ENCODE measurements around the gene TMEM25. TPM values are rescaled to one million over a fixed set of nuclear protein-coding genes. Genes with fewer than 3 reads are reported as not detected.

TMEM25 gene
- total RNA-seq, 1 experiment from 2014 or later, result 12.3 TPM

DNA sequence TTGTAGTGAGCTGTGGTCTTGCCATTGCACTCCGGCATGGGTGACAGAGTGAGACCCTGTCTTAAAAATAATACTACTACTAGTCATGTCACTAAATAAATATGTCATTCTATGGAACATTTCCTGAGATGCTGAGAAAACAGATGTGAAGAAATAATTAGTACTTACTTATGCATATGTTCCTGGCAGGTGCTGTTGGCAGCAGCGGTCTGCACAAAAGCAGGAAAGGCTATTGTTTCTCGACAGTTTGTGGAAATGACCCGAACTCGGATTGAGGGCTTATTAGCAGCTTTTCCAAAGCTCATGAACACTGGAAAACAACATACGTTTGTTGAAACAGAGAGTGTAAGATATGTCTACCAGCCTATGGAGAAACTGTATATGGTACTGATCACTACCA lies 50.1 kb downstream of the TMEM25 start:
- no peak for DNase-seq (ENCODE audit: low read depth)

Other genes with a start within 250 kb of the TMEM25 start
- 0.42 TPM in 1 of 2 replicates, not detected in the other for gene CD3E, start 226.5 kb upstream of the TMEM25 start, total RNA-seq (2014; rRNA removed; shearing (Covaris generic))
- gene CD3D, start 188.5 kb upstream of the TMEM25 start, total RNA-seq (2014; rRNA removed; shearing (Covaris generic)), result 1.0 and 4.0 TPM in 2 replicates
- not detected in 2 replicates for gene CD3G, start 186.8 kb upstream of the TMEM25 start, total RNA-seq (2014; rRNA removed; shearing (Covaris generic))
- gene UBE4A, start 171.6 kb upstream of the TMEM25 start, total RNA-seq (2014; rRNA removed; shearing (Covaris generic)), result 37.9 and 45.8 TPM in 2 replicates
- 139 and 211 TPM in 2 replicates for gene ATP5MG, start 129.6 kb upstream of the TMEM25 start, total RNA-seq (2014; rRNA removed; shearing (Covaris generic))
- 24.2 and 24.6 TPM in 2 replicates for gene KMT2A, start 94.7 kb upstream of the TMEM25 start, total RNA-seq (2014; rRNA removed; shearing (Covaris generic))
- 0.85 and 1.1 TPM in 2 replicates for gene TTC36, start 3.7 kb upstream of the TMEM25 start, total RNA-seq (2014; rRNA removed; shearing (Covaris generic))
- 35.6 and 38.5 TPM in 2 replicates for gene IFT46, start 34.7 kb downstream of the TMEM25 start, total RNA-seq (2014; rRNA removed; shearing (Covaris generic))
- gene ARCN1, start 41.2 kb downstream of the TMEM25 start, total RNA-seq (2014; rRNA removed; shearing (Covaris generic)), result 85.4 and 116 TPM in 2 replicates
- 42.2 and 48.7 TPM in 2 replicates for gene PHLDB1, start 76.4 kb downstream of the TMEM25 start, total RNA-seq (2014; rRNA removed; shearing (Covaris generic))
- gene TREH, start 148.5 kb downstream of the TMEM25 start, total RNA-seq (2014; rRNA removed; shearing (Covaris generic)), result not detected in 2 replicates